Endothelial cell (in vitro differentiated cells): ENCODE results near the gene MAGI3. TPM values are rescaled to one million over a fixed set of nuclear protein-coding genes. Genes with fewer than 3 reads are reported as not detected.

Source experiments
- DNase-seq: peaks from one replicate; pipeline ENCODE4 v3.0.0; 2021; ENCODE audit warnings: low spot score
- H3K27ac Mint-ChIP-seq: one replicate; pipeline ENCODE4 v1.8.0; 2021; ENCODE audit warnings: mixed read lengths, inconsistent platforms; ENCODE audit not compliant: unreplicated experiment
- H3K27me3 Mint-ChIP-seq: one replicate; pipeline ENCODE4 v1.8.0; 2021; ENCODE audit warnings: mild to moderate bottlenecking, moderate library complexity, mixed read lengths, inconsistent platforms; ENCODE audit not compliant: unreplicated experiment
- H3K36me3 Mint-ChIP-seq: one replicate; pipeline ENCODE4 v1.8.0; 2021; ENCODE audit warnings: mild to moderate bottlenecking, low read depth, mixed read lengths, inconsistent platforms; ENCODE audit not compliant: unreplicated experiment
- H3K4me1 Mint-ChIP-seq: one replicate; pipeline ENCODE4 v1.8.0; 2021; ENCODE audit warnings: mild to moderate bottlenecking, mixed read lengths, inconsistent platforms; ENCODE audit not compliant: unreplicated experiment
- H3K4me3 Mint-ChIP-seq: one replicate; pipeline ENCODE4 v1.8.0; 2021; ENCODE audit warnings: mild to moderate bottlenecking, mixed read lengths, inconsistent platforms; ENCODE audit not compliant: unreplicated experiment
- H3K9me3 Mint-ChIP-seq: one replicate; pipeline ENCODE4 v1.8.0; 2021; ENCODE audit warnings: mixed read lengths, inconsistent platforms; ENCODE audit not compliant: unreplicated experiment
- total RNA-seq: library from RNA; stranded (reverse); fragmentation: NEBNext Ultra II Directional; extraction: Animal tissue kit (Norgen Biotek cat#: 25700); gene quantifications from one replicate; pipeline ENCODE4 v1.2.1, GENCODE V29; 2021; ENCODE audit not compliant: unreplicated experiment
- TF ChIP-seq, protein P1 (sequence below): fragments of 200-600 bp; sonication (generic); IDR thresholded peaks from one replicate; pipeline ENCODE4 v1.5.0; 2021; ENCODE audit warnings: antibody characterized with exemption; ENCODE audit not compliant: unreplicated experiment

MAGI3 gene
- total RNA-seq, 1 donor from 2014 or later, result 18.9 TPM

DNA sequence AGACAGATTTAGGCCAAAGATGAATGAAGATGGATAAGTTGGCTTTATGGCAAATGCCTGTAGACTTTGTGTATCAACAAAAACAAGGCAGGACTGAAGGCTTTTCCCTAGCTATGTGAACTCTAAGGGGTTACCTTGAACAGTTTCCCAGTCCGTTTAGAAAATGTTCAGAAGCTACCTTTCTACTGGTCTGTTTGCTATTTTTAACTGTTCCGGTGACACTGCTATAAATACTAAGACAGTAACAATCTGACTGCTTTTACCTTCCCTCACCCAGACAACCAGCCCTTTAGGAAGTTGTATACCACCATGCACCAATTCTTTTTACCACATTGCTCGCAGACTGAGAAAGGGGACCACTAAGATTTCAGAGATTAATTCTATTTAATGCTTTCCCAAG is 266.8 kb downstream of the MAGI3 start:
- H3K4me3 Mint-ChIP-seq, result no peak overlapping the region
- no peak for DNase-seq
- H3K27me3 Mint-ChIP-seq, result no peaks in the 10 kb centered on the region
- TF ChIP-seq, protein P1, sequence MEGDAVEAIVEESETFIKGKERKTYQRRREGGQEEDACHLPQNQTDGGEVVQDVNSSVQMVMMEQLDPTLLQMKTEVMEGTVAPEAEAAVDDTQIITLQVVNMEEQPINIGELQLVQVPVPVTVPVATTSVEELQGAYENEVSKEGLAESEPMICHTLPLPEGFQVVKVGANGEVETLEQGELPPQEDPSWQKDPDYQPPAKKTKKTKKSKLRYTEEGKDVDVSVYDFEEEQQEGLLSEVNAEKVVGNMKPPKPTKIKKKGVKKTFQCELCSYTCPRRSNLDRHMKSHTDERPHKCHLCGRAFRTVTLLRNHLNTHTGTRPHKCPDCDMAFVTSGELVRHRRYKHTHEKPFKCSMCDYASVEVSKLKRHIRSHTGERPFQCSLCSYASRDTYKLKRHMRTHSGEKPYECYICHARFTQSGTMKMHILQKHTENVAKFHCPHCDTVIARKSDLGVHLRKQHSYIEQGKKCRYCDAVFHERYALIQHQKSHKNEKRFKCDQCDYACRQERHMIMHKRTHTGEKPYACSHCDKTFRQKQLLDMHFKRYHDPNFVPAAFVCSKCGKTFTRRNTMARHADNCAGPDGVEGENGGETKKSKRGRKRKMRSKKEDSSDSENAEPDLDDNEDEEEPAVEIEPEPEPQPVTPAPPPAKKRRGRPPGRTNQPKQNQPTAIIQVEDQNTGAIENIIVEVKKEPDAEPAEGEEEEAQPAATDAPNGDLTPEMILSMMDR, result no peak
- no peaks in the 10 kb centered on the region for H3K9me3 Mint-ChIP-seq
- H3K4me1 Mint-ChIP-seq, result no peaks in the 10 kb centered on the region
- H3K36me3 Mint-ChIP-seq, result no peaks in the 10 kb centered on the region
- H3K27ac Mint-ChIP-seq, result no peak overlapping the region

GRCh38 chr1:113657556-113658063 is 267.3 kb downstream of the MAGI3 start:
- H3K4me3 Mint-ChIP-seq, result no peak overlapping the region
- no peak overlapping the region for H3K27ac Mint-ChIP-seq
- no peaks in the 10 kb centered on the region for H3K9me3 Mint-ChIP-seq
- DNase-seq, result no peak
- no peaks in the 10 kb centered on the region for H3K27me3 Mint-ChIP-seq
- H3K4me1 Mint-ChIP-seq, result no peaks in the 10 kb centered on the region
- TF ChIP-seq, protein P1, result no peak
- no peaks in the 10 kb centered on the region for H3K36me3 Mint-ChIP-seq

GRCh38 chr1:113659035-113659434 is 268.7 kb downstream of the MAGI3 start:
- H3K9me3 Mint-ChIP-seq, result no peaks in the 10 kb centered on the region
- H3K27ac Mint-ChIP-seq, result no peak overlapping the region
- H3K4me3 Mint-ChIP-seq, result no peak overlapping the region
- no peak for DNase-seq
- no peaks in the 10 kb centered on the region for H3K4me1 Mint-ChIP-seq
- H3K27me3 Mint-ChIP-seq, result no peaks in the 10 kb centered on the region
- no peaks in the 10 kb centered on the region for H3K36me3 Mint-ChIP-seq
- TF ChIP-seq, protein P1, result no peak

DNA sequence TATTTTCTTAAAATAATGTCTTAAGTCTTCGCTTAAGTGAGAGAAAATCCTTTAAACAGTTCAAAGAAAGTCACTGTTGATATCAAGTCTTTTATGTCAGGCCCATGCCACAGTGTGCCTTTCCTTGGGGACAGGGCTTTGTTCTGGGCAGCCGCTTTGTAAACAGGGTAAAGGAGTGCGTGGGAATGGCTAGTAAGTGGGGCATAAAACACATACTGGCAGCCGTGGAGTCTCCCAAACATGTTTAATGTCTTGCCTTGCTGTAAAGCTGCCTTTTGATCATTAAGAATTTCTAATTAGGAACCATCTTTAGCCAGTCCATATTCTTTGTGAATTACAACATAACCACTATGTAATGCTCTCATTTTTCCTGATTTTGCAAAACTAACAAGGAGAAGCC is 269.2 kb downstream of the MAGI3 start:
- Mint-ChIP-seq H3K27me3 (no peaks in the 10 kb centered on the region), H3K27ac (no peak overlapping the region), H3K4me3 (no peak overlapping the region), H3K4me1 (no peaks in the 10 kb centered on the region), H3K36me3 (no peaks in the 10 kb centered on the region), H3K9me3 (no peaks in the 10 kb centered on the region)
- DNase-seq, result no peak
- TF ChIP-seq, protein P1, result no peak

DNA sequence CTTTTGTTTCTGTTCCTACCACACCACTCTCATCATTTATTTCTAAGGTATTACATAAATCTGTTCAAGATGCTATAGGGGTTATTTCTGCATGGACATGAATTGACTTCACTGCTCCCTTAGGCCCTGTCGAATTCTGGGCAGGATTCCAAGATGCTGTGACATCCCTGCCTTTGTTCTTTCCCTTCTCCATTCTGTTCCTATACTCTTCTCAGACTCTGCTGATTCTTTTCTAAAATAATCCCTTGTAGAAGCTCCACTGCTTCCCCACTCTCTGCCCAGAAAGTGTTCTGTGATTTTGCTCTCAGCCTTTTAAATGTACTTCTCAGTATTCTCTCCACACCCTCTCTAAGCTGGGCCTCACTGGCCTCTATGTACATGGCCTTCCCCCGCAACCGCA is 269.8 kb downstream of the MAGI3 start:
- no peaks in the 10 kb centered on the region for H3K9me3 Mint-ChIP-seq
- H3K4me1 Mint-ChIP-seq, result no peaks in the 10 kb centered on the region
- H3K36me3 Mint-ChIP-seq, result no peaks in the 10 kb centered on the region
- no peak overlapping the region for H3K4me3 Mint-ChIP-seq
- no peaks in the 10 kb centered on the region for H3K27me3 Mint-ChIP-seq
- no peak for DNase-seq
- TF ChIP-seq, protein P1, result no peak
- H3K27ac Mint-ChIP-seq, result no peak overlapping the region
